ENCODE measurements around the gene PLPP4.

The PLPP4 gene

DNA sequence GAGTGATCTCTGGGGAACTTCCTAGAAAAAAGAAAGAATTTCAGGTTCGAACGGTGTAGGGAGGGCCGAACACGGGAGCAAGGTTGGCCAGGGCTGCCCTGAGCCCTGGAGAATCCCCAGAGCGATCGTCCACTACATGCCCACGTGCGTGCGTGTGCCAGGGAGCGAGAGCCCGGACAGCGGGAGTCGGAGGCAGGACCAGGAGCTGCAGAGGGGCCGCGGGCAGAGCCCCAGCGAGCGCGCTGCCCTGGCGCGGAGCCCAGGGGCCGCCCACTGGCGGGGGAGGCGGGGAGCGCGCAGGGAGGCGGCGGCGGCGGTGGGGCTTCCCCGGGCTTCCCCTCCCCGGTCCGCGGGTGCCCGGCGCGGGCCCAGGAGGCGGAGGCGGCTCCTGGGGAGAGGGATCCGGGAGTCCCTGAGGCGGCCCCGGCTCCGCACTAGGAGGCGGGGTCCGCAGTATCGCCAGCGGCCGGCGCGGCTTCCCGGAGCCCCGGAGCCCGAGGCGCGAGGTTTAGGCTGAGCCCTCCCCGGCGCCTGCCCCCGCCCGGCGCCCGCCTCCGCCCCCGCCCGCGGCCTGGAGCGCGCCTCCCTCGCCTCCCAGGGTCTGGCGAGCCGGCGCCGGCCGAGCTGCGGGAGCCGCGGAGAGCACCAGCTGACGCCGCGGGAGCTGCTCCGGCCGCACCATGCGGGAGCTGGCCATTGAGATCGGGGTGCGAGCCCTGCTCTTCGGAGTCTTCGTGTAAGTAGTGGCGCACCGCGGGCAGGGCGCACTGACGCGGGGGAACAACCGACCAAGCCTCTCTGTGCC is at the start of gene PLPP4:
Gene PLPP4 (plus strand): TSS at position 602 of the 805 bp plus-strand sequence. CDS start 79 bp downstream, at position 681.
- peak; percentile 40 for DNase-seq

DNA sequence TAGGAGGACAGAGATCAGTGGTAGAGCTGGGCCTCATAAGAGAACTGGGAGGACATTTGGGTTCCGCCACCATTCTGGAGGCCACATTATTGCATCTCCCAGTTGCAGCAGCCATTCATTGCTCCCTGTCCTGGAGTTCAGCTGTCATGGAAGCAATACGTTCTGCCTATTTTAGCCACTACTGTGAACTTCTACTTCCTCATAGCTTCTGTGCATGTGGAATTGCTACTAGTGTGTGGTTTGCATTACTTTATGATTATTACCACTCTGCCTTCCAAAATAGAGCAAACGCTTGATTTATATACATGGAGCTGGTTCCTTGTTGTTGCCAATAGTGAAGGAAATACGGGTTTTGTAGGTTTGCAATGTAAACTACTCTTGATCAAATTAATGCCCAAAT is 47.2 kb upstream of the PLPP4 start:
- no peak for DNase-seq

DNA sequence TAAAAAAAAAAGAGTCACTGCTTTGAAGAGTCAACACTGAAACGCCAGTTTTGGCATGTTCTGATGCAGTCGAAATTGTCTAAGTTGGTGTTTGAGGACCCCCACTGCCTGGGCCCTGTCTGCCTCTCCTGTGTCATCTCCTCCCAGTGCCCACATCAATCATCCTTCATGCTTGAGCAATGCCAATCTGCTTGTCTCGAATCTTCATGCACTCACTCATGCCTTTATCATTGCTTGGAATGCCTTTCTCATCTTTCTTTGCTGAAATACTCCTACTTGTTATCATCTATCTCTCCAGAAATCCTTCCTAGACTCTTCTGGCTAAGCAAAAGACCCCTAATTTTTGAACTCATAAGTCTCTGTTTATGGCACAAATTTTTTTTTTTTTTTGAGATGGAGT is 42.1 kb upstream of the PLPP4 start:
- no peak for DNase-seq

DNA sequence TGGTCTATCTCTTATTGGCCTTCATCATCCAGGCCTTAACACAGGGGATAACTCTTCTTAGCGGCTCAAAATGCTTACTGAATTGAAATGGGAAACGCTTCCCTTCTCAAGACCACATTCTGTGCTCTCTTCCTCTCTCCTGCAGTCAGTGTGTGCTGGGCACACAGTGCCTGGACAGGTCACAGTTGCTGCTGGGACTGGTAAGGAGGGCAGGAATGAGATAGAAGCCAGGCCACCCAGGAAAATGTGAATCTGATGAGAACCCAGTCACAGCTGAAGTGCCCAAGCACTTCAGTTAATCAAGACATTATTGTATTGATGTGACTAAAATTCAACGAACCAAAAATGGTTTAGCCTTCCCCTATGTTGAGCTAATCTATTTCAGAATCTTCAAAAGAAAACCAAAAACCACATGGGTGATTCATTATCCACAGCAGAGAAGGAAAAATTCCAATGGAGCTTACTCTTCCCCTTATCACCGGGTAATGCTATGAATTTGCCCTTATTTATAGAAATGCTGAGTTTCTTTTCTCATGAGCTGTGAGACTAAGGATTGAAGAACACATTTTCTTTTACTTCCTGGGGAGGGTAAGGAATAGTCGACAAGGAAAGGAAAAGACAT is 41.2 kb upstream of the PLPP4 start:
- DNase-seq = no peak

DNA sequence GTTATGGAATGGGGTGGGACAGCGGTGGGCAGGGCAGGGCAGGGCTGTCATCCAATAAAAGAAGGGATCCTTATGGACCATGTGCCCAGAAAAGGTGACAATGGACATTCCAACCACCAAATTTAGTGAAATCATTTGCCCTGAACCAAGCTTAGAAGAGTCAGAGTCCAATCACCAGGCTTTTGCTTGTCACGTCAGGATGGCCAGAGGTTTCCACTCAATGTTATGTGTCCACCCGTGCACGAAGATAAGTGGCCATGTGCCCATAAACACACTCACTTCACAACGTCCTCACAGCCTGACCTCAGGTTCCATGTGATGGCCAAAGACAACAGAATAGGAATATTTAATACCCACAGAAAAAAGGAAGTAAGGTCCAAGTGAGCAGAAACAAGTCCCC is 36.6 kb upstream of the PLPP4 start:
- no peak for DNase-seq

DNA sequence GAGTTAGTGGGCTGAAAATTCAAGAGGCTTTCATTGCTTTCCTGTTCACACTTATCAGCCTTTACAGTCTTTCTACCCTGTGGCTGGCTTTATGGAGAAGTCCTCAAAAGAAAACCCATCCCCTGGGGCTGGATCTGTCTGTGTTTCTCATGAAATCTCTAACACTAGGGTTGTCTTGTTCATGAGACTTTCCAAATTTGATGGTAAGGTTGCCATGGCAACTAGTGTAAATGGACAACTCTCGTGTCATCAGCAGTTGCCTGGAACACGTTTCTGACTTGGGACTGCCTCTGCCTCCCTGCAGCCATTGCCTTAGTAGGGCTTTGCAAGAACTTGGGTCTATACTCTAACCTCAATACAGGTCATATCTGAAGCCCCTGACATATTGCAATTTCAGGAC is 35.8 kb upstream of the PLPP4 start:
- no peak for DNase-seq

DNA sequence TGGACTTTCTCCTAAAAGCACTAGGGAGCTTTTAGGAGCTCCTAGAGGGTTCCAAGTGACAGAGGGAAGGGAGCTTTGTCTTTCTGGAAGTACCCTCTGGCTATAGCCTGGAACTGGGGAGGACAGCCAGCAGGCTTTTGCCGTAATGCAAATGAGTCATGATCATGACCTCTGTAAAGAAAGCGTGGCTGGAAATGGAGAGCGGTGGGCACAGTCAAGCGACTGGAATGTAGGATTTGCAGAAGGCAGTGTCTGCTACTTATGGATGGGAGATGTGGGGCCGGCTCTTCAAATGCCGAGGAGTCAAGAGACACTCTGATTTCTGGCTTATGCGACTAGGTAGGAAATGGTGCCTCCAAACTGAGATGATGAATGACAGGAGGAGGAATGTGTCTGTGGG is 34.6 kb upstream of the PLPP4 start:
- DNase-seq = no peak

DNA sequence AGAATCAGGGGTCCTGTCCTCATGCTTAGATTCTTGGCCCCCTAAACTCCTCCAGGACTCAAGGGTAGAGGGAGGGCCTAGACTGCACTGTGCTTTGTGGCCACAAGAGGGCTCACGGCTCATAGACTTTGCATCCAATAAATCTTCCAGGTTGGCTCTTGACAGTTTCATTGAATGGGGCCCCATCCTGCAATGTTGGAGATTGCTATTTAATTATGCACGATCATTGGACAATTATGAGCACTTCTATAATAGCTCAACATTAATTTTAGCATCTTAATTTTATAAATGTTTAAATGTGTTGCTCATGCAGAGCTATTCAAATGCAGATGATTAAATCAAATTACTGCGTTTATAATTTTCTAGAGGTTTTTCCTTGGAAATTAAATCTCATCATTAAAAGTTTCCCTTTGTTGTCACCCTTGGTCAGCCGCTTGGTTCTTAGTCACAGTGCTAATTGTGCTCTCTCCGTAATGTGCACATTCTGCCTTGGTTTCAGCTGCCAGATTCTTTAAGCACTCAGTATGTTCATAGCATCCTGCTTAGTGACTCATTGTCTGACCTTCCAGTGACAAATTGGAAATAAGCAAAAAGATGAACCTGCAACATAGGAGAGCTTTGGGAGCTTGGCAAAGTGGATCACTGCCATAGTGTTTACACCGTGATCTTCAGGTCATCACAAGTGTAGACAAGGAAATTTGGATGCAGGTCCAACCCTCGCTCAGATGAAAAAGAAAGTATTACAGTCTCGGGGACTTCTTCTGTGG is 33.4 kb upstream of the PLPP4 start:
- DNase-seq = peak; percentile 50

DNA sequence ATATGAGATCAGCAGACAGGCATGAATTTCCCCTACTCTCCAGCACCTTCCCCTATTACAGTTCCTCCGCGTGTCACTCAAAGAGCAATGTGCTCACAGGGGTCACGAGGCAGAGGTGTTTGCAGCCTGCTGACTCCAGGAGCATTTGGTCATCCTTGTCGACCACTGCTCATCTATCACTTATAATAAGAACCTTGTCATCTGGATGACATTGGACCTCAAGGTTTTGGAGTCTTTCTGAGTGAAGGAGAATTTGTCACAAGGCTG is 32.9 kb upstream of the PLPP4 start:
- no peak for DNase-seq

DNA sequence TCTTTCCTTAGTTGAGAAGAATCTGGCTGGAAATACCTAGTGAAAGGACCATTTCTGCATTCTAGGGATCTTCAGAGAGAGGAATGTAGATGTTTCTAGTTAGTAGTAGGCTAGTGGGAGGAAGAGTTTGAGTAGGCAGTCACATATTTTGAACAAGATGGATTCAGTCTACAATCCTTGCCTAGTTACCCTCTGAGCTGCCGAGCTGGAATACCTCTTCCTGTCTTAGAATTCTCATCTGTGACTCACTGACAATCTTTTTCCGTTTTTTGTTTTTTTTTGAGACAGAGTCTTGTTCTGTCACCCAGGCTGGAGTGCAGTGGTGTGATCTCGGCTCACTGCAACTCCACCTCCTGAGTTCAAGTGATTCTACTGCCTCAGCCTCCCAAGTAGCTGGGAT is 30.7 kb upstream of the PLPP4 start:
- DNase-seq = no peak

DNA sequence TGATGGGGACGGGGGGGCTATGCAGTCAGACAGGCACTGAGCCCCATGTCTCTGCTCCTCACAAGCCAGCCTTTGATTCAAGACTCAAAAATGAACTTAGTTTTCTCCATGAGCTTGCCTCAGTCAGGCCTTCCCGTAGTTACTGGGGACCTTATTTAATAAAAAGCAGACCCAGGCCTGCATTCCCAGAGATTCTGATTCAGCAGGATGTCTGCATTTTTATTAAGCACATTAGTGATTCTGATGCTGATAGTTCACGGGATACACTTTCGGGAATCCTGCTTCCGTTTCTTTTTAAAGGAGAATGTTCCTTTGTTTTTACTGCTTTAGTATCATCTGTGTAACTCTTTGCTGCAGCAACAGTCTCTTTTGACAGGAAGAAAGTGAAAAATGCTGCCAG is 28.3 kb upstream of the PLPP4 start:
- no peak for DNase-seq

DNA sequence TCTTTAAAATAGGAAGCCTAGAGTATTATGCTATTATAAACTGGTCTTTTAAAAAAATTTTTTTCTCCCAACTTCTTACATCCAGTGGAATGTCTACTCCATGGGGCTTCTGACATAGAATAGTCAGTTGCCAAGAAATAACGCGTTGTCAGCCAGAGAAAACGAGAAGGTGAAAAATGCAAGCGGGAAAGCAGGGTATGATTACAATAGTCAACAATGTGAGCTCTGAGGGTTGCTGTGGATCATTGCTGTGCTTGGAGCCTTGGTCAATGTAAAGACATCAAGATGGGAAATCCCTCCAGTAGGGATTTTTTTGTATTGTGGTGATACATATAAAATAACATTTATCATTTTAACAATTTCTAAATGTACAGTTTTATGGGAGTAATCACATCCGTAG is 27.6 kb upstream of the PLPP4 start:
- no peak for DNase-seq

DNA sequence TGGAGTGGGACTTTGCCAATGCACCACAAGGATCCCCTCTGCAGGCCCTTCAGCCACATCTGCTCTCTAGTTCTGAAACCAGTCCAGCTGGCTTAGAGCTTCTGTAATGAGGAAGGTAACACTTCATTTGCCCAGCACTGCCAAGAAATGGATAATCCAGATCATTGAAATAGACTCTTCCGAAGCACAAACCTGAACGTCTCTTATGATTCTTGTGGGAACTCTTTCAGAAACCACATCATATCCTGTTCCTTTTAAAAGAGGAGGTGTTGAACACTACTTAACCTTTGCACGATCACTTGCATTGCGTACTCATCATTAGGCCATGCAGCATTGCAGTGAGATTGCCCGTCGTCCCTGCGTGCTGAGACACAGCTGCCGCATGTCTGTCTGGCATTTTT is 25.8 kb upstream of the PLPP4 start:
- DNase-seq = peak; percentile 58

DNA sequence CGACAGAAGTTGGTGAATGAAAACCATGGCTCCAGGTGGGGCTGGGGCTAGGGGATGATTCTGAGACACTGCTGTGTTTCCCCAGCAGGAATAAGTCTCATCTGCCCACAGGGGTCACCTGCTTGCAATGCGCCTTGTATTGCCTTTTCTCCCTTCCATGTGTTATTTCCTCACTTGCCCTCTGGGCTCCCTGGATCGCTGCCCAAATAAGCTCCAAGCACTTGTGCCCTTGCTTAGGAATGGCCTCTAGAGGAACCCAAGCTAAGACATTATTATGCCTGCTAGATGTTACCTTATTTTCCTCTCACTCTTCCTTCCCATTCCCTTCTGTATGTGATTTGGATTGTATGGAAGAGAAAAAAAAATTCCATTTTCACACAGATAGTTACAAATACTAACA is 24.8 kb upstream of the PLPP4 start:
- no peak for DNase-seq

DNA sequence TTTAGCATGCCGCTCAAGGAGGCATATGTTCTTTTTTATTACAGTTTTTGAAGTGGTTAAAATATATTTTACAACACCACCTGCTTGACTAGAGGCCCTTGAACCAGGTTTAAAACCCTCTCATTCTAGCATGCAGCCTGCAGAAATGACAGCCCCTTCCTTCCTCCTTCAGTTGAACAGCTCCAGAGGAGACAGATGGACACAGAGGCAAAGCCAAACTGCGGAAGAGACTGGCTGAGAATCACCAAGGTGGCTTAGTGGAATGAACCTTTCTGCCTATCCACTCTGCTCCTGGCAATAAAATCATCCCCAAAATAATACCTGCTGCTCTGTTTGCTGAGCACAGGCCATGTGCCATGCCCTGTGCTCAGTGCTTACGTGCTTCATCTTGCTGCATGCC is 23.9 kb upstream of the PLPP4 start:
- no peak for DNase-seq

DNA sequence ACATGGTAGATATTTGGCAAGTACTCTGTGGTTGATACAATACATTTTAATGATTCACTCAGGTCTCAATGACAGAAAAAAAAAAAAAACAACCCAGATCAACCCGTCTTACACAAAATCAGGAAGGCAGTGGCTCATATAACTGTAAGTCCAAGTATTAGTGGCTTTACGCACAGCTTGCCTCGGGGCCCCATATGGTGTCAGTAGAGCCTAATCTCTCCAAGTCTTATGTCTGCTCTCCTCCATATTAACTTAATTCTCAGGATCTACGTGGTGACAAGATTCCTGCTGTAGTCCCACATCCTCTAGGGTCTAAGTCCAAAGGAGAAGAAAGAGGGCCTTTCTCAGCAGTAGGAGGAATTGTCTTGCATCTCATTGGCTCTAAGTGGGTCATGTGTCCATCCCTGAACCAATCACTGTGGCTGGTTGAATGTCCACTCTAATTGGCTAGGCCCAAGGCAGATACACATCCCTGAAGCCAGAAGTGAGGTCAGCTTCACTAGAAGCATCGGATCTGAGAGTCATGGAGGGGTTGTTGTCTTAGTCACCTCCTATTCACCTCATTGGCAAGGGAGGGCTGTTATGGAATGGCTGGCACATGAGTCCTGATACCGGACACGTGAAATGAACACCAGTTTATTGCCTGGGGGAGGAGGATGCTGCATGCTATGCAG is 20.5 kb upstream of the PLPP4 start:
- DNase-seq = no peak

DNA sequence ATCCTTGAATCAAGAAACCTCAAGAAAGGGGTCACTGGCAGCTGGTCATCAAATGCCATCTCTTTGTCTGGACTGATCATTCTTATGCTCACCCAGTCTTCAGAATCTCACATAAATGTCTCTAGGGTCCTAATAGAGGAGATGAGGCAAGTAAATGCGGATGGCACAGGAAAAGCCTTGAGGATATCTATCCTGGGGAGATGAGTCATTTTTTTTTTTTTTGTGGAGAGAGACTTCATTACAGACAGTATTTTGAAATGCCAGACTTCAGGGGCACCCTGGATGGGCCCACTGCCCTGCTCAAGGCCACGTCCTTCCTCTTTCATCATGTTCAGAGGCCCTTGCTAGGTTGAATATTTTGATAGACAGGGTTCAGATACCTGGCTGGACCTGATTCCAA is 19.5 kb upstream of the PLPP4 start:
- no peak for DNase-seq

DNA sequence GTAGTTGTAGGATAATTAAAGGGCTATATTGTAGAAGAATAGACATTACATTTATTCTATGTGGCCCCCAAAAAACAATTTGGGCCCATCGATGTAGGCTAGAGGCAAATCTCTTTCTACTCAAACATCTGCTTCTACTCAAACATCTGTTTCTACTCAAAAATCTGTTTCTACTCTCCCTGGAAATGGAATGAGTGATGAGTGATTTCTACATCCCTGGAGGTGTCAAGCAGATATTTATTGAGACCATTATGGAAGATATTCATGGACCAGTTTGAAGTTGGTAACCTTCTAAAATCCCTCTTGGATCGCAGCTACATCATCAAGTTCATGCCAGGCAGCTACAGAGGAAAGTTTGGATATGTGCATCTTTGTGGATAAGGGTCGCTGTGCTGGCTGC is 5.1 kb upstream of the PLPP4 start:
- DNase-seq = no peak

DNA sequence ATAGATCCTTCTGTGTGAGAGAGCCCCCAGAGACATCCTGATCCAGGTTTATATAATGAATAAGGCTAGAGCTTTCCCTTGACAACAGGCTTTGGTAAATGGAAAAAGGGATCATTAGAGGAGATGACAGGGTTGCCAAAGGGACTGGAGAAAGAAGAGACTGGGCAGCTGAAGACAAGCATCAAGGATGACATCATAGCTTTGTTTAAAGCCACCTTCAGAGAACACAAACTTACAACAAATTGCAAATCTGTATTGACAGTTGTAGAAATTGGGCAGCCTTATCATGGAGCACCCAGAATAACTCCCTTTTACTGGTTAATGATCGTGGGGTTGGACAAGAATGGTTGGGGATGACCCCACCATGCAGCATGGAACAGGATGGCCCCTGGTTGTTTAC is 3.7 kb upstream of the PLPP4 start:
- no peak for DNase-seq

DNA sequence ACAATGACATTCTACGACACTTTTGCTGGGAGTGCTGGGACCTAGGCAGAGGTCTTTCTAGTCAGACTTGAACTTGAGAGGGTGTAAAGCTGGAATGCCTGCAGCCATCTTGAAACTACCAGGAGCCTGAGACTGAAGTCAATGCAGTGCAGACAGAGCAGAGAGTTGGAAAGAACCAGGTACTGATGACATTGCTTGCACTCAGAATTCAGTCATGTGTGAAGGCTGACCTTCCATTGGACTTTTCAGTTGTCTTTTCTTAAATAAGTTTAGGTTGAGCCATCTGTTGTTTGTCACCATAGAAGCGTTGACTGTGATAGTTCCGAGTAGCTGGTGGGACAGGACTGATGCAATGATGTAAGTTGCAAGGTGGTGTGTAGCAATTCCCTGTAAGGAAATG is 3.1 kb upstream of the PLPP4 start:
- no peak for DNase-seq

DNA sequence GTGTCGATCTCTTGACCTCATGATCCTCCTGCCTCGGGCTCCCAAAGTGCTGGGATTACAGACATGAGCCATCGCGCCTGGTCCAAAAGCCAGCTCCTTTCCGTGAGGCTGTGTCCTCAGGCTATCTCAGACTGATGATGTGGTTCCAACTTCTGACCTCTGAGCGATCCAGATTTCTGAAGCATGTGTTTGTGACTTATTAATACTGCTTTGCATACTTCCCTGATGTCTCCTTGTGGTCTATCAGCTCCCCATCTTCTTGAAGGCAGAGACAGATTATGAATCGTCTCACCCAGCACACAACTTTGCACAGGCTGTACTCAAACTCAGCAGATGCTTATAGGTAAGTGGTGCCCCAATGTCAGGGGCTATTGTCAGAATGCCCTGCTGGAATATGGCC is 2.0 kb upstream of the PLPP4 start:
- DNase-seq = no peak

DNA sequence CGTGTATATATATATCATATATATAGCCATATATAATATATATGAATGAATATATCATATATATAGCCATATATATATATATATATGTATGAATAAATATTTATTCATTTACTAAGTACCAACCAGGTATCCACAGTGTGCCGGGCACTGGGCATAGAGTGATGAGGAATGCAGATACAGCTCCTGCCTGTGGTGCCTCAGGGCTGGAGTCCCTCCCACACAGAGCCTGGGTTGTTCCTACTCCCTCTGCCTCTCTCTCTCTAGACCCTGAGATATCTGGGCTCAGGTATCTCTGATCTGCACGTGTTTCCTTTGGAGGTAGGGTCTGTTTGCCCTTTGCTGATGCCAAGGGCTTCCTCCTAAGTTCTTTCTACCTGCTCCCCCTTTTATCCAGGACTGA is 1.4 kb upstream of the PLPP4 start:
- DNase-seq = no peak

DNA sequence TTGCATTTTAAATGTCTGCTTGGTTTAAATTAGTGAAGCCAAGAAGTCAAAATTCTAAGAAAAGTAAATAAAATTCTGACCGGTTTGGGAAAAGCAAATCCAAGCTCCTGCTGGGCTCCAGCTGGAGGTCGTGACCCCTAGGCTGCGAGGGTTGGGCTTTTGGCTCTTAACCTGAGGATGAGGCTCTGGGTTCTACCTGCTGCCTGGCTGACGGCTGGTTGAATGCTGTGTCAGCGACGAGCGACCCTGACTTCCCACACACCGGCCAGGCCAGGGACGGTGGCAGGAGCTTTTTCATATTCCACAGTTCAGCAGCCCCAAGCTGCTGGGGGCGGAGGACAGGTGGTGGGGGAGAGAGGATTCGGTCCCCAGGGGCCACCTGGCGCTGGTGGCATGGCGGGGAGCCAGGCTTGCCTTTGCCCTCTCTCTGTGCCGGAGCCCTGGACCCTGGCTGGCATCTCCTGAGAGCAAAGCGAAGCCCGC is 843 bp upstream of the PLPP4 start:
- DNase-seq = no peak
